Right atrium auricular region (tissue), 2 donors: ENCODE measurements around the gene TEX44. TPM values are rescaled to one million over a fixed set of nuclear protein-coding genes. Genes with fewer than 3 reads are reported as not detected.

ENCODE experiments used
- DNase-seq: peaks from one replicate; pipeline ENCODE4 v3.0.0-alpha.2; 2019; ENCODE audit warnings: low spot score
- H3K27ac ChIP-seq, 2 donors: fragments of 200-600 bp; sonication (generic); 1 replicate in 1 of 2; 2 replicates in 1 of 2; pipeline ENCODE4 v1.5.1; 2016 to 2019
- H3K27me3 ChIP-seq, 2 donors: fragments of 200-600 bp; sonication (generic); one replicate each; pipeline versions ENCODE4 v1.5.1 to v1.6.0; 2017 to 2019
- H3K36me3 ChIP-seq: fragments of 200-600 bp; sonication (generic); one replicate; pipeline ENCODE4 v1.5.1; 2016
- H3K4me1 ChIP-seq, 2 donors: fragments of 200-600 bp; sonication (generic); one replicate each; pipeline versions ENCODE4 v1.5.1 to v1.6.0; 2017 to 2019
- H3K4me3 ChIP-seq, 2 donors: fragments of 200-600 bp; sonication (generic); 1 replicate in 1 of 2; 2 replicates in 1 of 2; pipeline ENCODE4 v1.5.1; 2017 to 2019; ENCODE audit warnings: mild to moderate bottlenecking in 1 of 2, moderate library complexity in 1 of 2
- H3K9me3 ChIP-seq, 2 donors: fragments of 200-600 bp; sonication (generic); one replicate each; pipeline ENCODE4 v1.5.1; 2019
- CTCF ChIP-seq, 2 donors: fragments of 200-600 bp; sonication (generic); IDR thresholded peaks; one replicate each; pipeline ENCODE4 v1.5.1; 2019; ENCODE audit warnings: antibody characterized with exemption in 2 of 2
- total RNA-seq, 2 donors: library from RNA; depleted of rRNA; stranded (reverse); fragments of >200 nt; gene quantifications; one replicate each; pipeline ENCODE4 v1.1.0, GENCODE V29; 2016

The TEX44 gene
- total RNA-seq, 2 donors from 2014 or later: not detected

GRCh38 chr2:231557571-231558217 lies 35.0 kb upstream of the TEX44 start:
- peak; percentile 84 for DNase-seq
- peak; percentile 48 to 69 for TF ChIP-seq CTCF (IDR thresholded peaks at IDR 0.05)
- Histone ChIP-seq H3K9me3 (peaks cover 0 to 9% of the 10 kb centered on the region in 2 donors), H3K27me3 (no peaks in the 10 kb centered on the region), H3K4me1 (peaks cover 0 to 10% of the 10 kb centered on the region in 2 donors), H3K4me3 (no peak overlapping the region), H3K36me3 (no peaks in the 10 kb centered on the region), H3K27ac (peak overlapping the region; percentile 5 to 48)

GRCh38 chr2:231563378-231563961 lies 29.2 kb upstream of the TEX44 start:
- H3K9me3 ChIP-seq: no peaks in the 10 kb centered on the region
- DNase-seq: no peak

GRCh38 chr2:231565887-231566594 lies 26.6 kb upstream of the TEX44 start:
- TF ChIP-seq CTCF (IDR thresholded peaks at IDR 0.05): no peak
- Histone ChIP-seq H3K36me3 (no peaks in the 10 kb centered on the region), H3K27me3 (no peaks in the 10 kb centered on the region), H3K9me3 (no peaks in the 10 kb centered on the region), H3K4me1 (no peaks in the 10 kb centered on the region), H3K27ac (no peak overlapping the region), H3K4me3 (no peak overlapping the region)
- DNase-seq: no peak

More at GRCh38 chr2:231563378-231563961, 29.2 kb upstream of the TEX44 start:
- H3K27ac ChIP-seq: no peak overlapping the region
- no peaks in the 10 kb centered on the region for H3K4me1 ChIP-seq
- H3K4me3 ChIP-seq: no peak overlapping the region
- H3K36me3 ChIP-seq: no peaks in the 10 kb centered on the region
- peak; percentile 33 to 85 for TF ChIP-seq CTCF (IDR thresholded peaks at IDR 0.05)
- no peaks in the 10 kb centered on the region for H3K27me3 ChIP-seq

GRCh38 chr2:231567159-231567558 lies 25.5 kb upstream of the TEX44 start:
- DNase-seq: no peak
- no peaks in the 10 kb centered on the region for H3K36me3 ChIP-seq
- no peaks in the 10 kb centered on the region for H3K9me3 ChIP-seq
- H3K27me3 ChIP-seq: no peaks in the 10 kb centered on the region
- no peak overlapping the region for H3K4me3 ChIP-seq
- TF ChIP-seq CTCF (IDR thresholded peaks at IDR 0.05): no peak
- no peaks in the 10 kb centered on the region for H3K4me1 ChIP-seq
- no peak overlapping the region for H3K27ac ChIP-seq

- H3K4me1 ChIP-seq: no peaks in the 10 kb centered on the region
- no peak for TF ChIP-seq CTCF (IDR thresholded peaks at IDR 0.05)
- H3K36me3 ChIP-seq: no peaks in the 10 kb centered on the region
- H3K4me3 ChIP-seq: no peak overlapping the region
- no peaks in the 10 kb centered on the region for H3K9me3 ChIP-seq
- H3K27ac ChIP-seq: no peak overlapping the region
- no peaks in the 10 kb centered on the region for H3K27me3 ChIP-seq
- no peak for DNase-seq
These were observed 24.4 kb upstream of the TEX44 start for GRCh38 chr2:231568098-231568784.
